Measurements from ENCODE around the gene PAIP2. TPM values are rescaled to one million over a fixed set of nuclear protein-coding genes. Genes with fewer than 3 reads are reported as not detected.

Gene PAIP2
- total and polyA plus RNA-seq, 10 donors = 73.2 to 119 (median 92.6) TPM

GRCh38 chr5:139358064-139358463 is 16.4 kb downstream of the PAIP2 start:
- TF ChIP-seq, protein P1, sequence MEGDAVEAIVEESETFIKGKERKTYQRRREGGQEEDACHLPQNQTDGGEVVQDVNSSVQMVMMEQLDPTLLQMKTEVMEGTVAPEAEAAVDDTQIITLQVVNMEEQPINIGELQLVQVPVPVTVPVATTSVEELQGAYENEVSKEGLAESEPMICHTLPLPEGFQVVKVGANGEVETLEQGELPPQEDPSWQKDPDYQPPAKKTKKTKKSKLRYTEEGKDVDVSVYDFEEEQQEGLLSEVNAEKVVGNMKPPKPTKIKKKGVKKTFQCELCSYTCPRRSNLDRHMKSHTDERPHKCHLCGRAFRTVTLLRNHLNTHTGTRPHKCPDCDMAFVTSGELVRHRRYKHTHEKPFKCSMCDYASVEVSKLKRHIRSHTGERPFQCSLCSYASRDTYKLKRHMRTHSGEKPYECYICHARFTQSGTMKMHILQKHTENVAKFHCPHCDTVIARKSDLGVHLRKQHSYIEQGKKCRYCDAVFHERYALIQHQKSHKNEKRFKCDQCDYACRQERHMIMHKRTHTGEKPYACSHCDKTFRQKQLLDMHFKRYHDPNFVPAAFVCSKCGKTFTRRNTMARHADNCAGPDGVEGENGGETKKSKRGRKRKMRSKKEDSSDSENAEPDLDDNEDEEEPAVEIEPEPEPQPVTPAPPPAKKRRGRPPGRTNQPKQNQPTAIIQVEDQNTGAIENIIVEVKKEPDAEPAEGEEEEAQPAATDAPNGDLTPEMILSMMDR (IDR thresholded peaks at IDR 0.05 in 8 of 11, conservative IDR thresholded peaks at IDR 0.05 in 3 of 11) = no peak
- TF ChIP-seq POLR2AphosphoS5 (IDR thresholded peaks at IDR 0.05) (no peak), POLR2A (IDR thresholded peaks at IDR 0.05) (no peak)
- Histone ChIP-seq H3K36me3 (peaks cover 0 to 74% (median 8%) of the 10 kb centered on the region in 6 donors), H3K4me3 (no peak overlapping the region), H3K9me3 (no peaks in the 10 kb centered on the region), H3K27me3 (replicated peaks in 1 of 7) (no peaks in the 10 kb centered on the region), H3K4me1 (peaks cover 0 to 58% (median 13%) of the 10 kb centered on the region in 6 donors), H3K27ac (no peak overlapping the region)
- no peak for DNase-seq
- intact Hi-C loops (cut with DNase I; ENCODE audit: low total_unique reads) = no loop called here

DNA sequence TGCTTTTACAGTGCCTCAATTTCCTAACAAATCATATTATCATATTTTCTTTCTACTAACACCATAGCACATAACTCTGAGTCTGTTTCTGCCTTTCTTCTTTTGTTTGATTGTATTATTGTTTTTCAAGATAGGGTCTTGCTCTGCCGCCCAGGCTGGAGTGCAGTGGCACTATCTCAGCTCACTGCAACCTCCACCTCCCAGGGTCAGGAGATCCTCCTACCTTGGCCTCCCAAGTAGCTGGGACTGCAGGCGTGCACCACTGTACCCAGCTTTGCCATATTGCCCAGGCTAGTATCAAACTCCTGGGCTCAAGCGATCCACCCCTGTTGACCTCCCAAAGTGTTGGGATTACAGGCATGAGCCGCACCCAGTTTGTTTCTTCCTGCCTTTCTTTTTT is 18.7 kb downstream of the PAIP2 start:
- peaks cover 0 to 77% (median 24%) of the 10 kb centered on the region in 6 donors for H3K36me3 ChIP-seq
- no peaks in the 10 kb centered on the region for H3K9me3 ChIP-seq
- H3K4me3 ChIP-seq = no peak overlapping the region
- H3K4me1 ChIP-seq = peaks cover 0 to 51% (median 11%) of the 10 kb centered on the region in 6 donors
- TF ChIP-seq, protein P1 (IDR thresholded peaks at IDR 0.05 in 8 of 11, conservative IDR thresholded peaks at IDR 0.05 in 3 of 11) = no peak
- no peak for TF ChIP-seq POLR2A (IDR thresholded peaks at IDR 0.05)
- TF ChIP-seq POLR2AphosphoS5 (IDR thresholded peaks at IDR 0.05) = no peak
- DNase-seq = peak; percentile 42
- H3K27ac ChIP-seq = no peak overlapping the region
- WGBS, 5 donors = 93 to 97% (median 94%) methylated on average over 4 of the region's 4 CpGs
- intact Hi-C loops (cut with DNase I; ENCODE audit: low total_unique reads) = no loop called here
- H3K27me3 ChIP-seq (replicated peaks in 1 of 7) = no peaks in the 10 kb centered on the region

DNA sequence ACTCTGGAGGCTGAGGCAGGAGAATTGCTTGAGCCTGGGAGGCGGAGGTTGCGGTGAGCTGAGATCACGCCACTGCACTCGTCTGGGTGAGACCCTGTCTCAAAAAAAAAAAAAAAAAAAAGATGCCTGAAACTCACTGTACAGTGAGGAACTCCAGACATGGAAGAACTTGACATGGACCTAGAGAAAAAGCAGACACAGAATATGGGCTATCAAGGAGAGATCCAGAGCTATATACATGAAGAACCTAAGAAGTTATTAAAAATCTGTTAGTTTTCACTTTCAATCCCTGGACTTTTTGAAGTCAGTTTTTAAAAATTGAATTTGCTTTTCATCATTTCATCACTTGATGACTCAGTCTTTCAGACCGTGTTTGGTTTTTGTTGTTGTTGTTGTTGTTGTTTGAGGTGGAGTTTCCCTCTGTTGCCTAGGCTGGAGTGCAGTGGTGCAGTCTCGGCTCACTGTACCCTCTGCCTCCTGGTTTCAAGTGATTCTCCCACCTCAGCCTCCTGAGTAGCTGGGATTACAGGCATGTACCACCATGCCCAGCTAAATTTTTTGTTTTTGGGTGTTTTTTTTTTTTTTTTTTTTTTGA is 20.3 kb downstream of the PAIP2 start:
- peak; percentile 3 for DNase-seq
- intact Hi-C loops (cut with DNase I; ENCODE audit: low total_unique reads) = no loop called here
- Histone ChIP-seq H3K9me3 (no peaks in the 10 kb centered on the region), H3K27me3 (replicated peaks in 1 of 7) (no peaks in the 10 kb centered on the region), H3K4me1 (peaks cover 0 to 40% (median 11%) of the 10 kb centered on the region in 6 donors), H3K27ac (no peak overlapping the region), H3K4me3 (no peak overlapping the region), H3K36me3 (peaks cover 0 to 81% (median 39%) of the 10 kb centered on the region in 6 donors)
- WGBS, 5 donors = 84 to 92% (median 84%) methylated on average over 6 of the region's 6 CpGs
- no peak for TF ChIP-seq POLR2A (IDR thresholded peaks at IDR 0.05)
- no peak for TF ChIP-seq POLR2AphosphoS5 (IDR thresholded peaks at IDR 0.05)
- TF ChIP-seq, protein P1 (IDR thresholded peaks at IDR 0.05 in 8 of 11, conservative IDR thresholded peaks at IDR 0.05 in 3 of 11) = no peak

DNA sequence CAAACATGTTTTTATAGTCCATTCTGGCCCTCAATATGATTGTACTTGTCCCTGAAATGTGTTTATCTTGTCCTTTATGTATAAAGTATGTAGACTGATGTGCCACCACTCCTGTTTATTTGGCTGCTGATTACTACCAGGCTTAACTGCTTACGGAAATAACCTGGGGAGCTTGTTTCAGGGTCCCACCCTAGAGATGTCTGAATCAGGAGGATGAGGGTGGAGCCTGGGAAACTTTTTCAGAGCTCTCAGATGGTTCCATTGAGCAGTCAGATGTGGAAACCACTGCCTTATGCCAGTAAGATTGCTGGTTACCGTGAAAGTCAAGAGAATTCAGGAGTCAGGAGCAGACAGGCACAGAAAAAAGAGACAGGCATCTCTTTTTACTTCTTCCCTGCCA is 22.3 kb downstream of the PAIP2 start:
- no peak overlapping the region for H3K4me3 ChIP-seq
- H3K27ac ChIP-seq = peak overlapping the region in 1 of 8 donors; percentile 5
- peaks cover 0 to 23% (median 2%) of the 10 kb centered on the region in 6 donors for H3K4me1 ChIP-seq
- H3K36me3 ChIP-seq = peaks cover 0 to 83% (median 53%) of the 10 kb centered on the region in 6 donors
- no peak for DNase-seq
- intact Hi-C loops (cut with DNase I; ENCODE audit: low total_unique reads) = no loop called here
- no peak for TF ChIP-seq POLR2A (IDR thresholded peaks at IDR 0.05)
- TF ChIP-seq, protein P1 (IDR thresholded peaks at IDR 0.05 in 8 of 11, conservative IDR thresholded peaks at IDR 0.05 in 3 of 11) = no peak
- TF ChIP-seq POLR2AphosphoS5 (IDR thresholded peaks at IDR 0.05) = no peak
- H3K9me3 ChIP-seq = no peaks in the 10 kb centered on the region
- 69 to 90% (median 82%) methylated on average over 2 of the region's 2 CpGs for WGBS, 5 donors
- H3K27me3 ChIP-seq (replicated peaks in 1 of 7) = no peaks in the 10 kb centered on the region
